Nephron (organoid): ENCODE results near the gene SIK2.
A peak's percentile ranks its signal among the peaks of the same experiment; 100 is the strongest.

Source experiments
- H3K27ac Mint-ChIP-seq, 3 experiments: 2 replicates each; pipeline ENCODE4 v1.8.0; 2020; ENCODE audit warnings: mixed read lengths in 3 of 3, mild to moderate bottlenecking in 2 of 3, moderate library complexity in 1 of 3
- H3K27me3 Mint-ChIP-seq: 2 replicates; pipeline ENCODE4 v1.8.0; 2021; ENCODE audit warnings: low read depth, mild to moderate bottlenecking, moderate library complexity, mixed read lengths
- H3K36me3 Mint-ChIP-seq: 2 replicates; pipeline ENCODE4 v1.8.0; 2020; ENCODE audit warnings: low read depth, mixed read lengths
- H3K4me1 Mint-ChIP-seq: 2 replicates; pipeline ENCODE4 v1.8.0; 2020; ENCODE audit warnings: mixed read lengths
- H3K4me3 Mint-ChIP-seq, 3 experiments: 2 replicates each; pipeline ENCODE4 v1.8.0; 2020; ENCODE audit warnings: mild to moderate bottlenecking in 3 of 3, mixed read lengths in 3 of 3, moderate library complexity in 2 of 3
- H3K9me3 Mint-ChIP-seq: 2 replicates; pipeline ENCODE4 v1.8.0; 2020; ENCODE audit warnings: mixed read lengths
- CTCF ChIP-seq, 3 experiments: fragments of 200-600 bp; sonication (generic); IDR thresholded peaks; one replicate each; pipeline ENCODE4 v1.5.0; 2021; ENCODE audit warnings: antibody characterized with exemption in 3 of 3; ENCODE audit not compliant: unreplicated experiment in 3 of 3

SIK2 gene

GRCh38 chr11:111603611-111604130 is 1.4 kb downstream of the SIK2 start:
- Mint-ChIP-seq H3K36me3 (no peaks in the 10 kb centered on the region), H3K9me3 (no peaks in the 10 kb centered on the region), H3K4me3 (peak overlapping the region; percentile 91 to 98 (median 96)), H3K27ac (peak overlapping the region; percentile 81 to 94 (median 86)), H3K27me3 (no peaks in the 10 kb centered on the region), H3K4me1 (peaks cover 26% of the 10 kb centered on the region)
- TF ChIP-seq CTCF (IDR thresholded peaks at IDR 0.05; ENCODE audit: unreplicated experiment in 3 of 3), result no peak

- peak overlapping the region; percentile 91 to 98 (median 96) for H3K4me3 Mint-ChIP-seq
- peaks cover 23% of the 10 kb centered on the region for H3K4me1 Mint-ChIP-seq
- peak; percentile 52 to 64 (median 56) for TF ChIP-seq CTCF (IDR thresholded peaks at IDR 0.05; ENCODE audit: unreplicated experiment in 3 of 3)
- no peak overlapping the region for H3K27ac Mint-ChIP-seq
- H3K9me3 Mint-ChIP-seq, result no peaks in the 10 kb centered on the region
- no peaks in the 10 kb centered on the region for H3K27me3 Mint-ChIP-seq
- no peaks in the 10 kb centered on the region for H3K36me3 Mint-ChIP-seq
Measured at GRCh38 chr11:111604392-111605009, 2.3 kb downstream of the SIK2 start.

GRCh38 chr11:111605681-111606080 is 3.4 kb downstream of the SIK2 start:
- H3K27ac Mint-ChIP-seq, result no peak overlapping the region
- peak overlapping the region in 2 of 3 experiments; percentile 53 to 54 for H3K4me3 Mint-ChIP-seq
- TF ChIP-seq CTCF (IDR thresholded peaks at IDR 0.05; ENCODE audit: unreplicated experiment in 3 of 3), result no peak
- no peaks in the 10 kb centered on the region for H3K27me3 Mint-ChIP-seq
- H3K36me3 Mint-ChIP-seq, result no peaks in the 10 kb centered on the region
- peaks cover 23% of the 10 kb centered on the region for H3K4me1 Mint-ChIP-seq
- no peaks in the 10 kb centered on the region for H3K9me3 Mint-ChIP-seq

GRCh38 chr11:111606986-111607385 is 4.7 kb downstream of the SIK2 start:
- Mint-ChIP-seq H3K9me3 (no peaks in the 10 kb centered on the region), H3K4me3 (no peak overlapping the region), H3K27me3 (no peaks in the 10 kb centered on the region), H3K36me3 (no peaks in the 10 kb centered on the region), H3K4me1 (peaks cover 18% of the 10 kb centered on the region), H3K27ac (no peak overlapping the region)
- TF ChIP-seq CTCF (IDR thresholded peaks at IDR 0.05; ENCODE audit: unreplicated experiment in 3 of 3), result no peak

- no peak overlapping the region for H3K27ac Mint-ChIP-seq
- no peaks in the 10 kb centered on the region for H3K9me3 Mint-ChIP-seq
- no peaks in the 10 kb centered on the region for H3K27me3 Mint-ChIP-seq
- H3K4me3 Mint-ChIP-seq, result no peak overlapping the region
- H3K4me1 Mint-ChIP-seq, result peaks cover 18% of the 10 kb centered on the region
- no peaks in the 10 kb centered on the region for H3K36me3 Mint-ChIP-seq
- no peak for TF ChIP-seq CTCF (IDR thresholded peaks at IDR 0.05; ENCODE audit: unreplicated experiment in 3 of 3)
Measured at GRCh38 chr11:111607751-111608150, 5.5 kb downstream of the SIK2 start.

- H3K4me3 Mint-ChIP-seq, result no peak overlapping the region
- no peak for TF ChIP-seq CTCF (IDR thresholded peaks at IDR 0.05; ENCODE audit: unreplicated experiment in 3 of 3)
- H3K36me3 Mint-ChIP-seq, result peaks cover 5% of the 10 kb centered on the region
- no peaks in the 10 kb centered on the region for H3K4me1 Mint-ChIP-seq
- H3K27ac Mint-ChIP-seq, result peak overlapping the region in 2 of 3 experiments; percentile 24 to 44
- no peaks in the 10 kb centered on the region for H3K27me3 Mint-ChIP-seq
- no peaks in the 10 kb centered on the region for H3K9me3 Mint-ChIP-seq
Measured at GRCh38 chr11:111612224-111612623, 10.0 kb downstream of the SIK2 start.
